ENCODE measurements around the gene ATP2A1.
A peak's percentile ranks its signal among the peaks of the same experiment; 100 is the strongest.
"Not testable (repeated sequence)": the region's sequence is repeated elsewhere in the genome, so short reads cannot be mapped to it uniquely, and the experiment has no call there.

ATP2A1 gene

DNA sequence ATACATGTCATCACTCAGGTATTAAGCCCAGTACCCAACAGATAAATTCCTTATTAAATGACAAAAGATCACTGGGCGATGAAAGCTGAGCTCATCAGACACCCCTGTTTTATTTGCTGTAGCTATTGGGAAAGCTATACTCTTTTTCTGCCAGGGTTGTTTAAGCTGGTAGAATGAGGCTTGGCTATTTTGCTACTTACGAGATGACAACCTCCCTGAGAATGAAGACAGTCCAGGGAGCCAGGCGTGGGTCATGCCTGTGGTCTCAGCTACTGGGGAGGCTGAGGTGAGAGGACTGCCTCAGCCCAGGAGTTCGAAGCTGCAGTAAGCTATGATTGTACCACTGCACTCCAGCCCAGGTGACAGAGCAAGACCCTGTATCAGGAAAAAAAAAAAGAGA lies 19.0 kb upstream of the ATP2A1 start:
- no peak for DNase-seq (ENCODE audit: low read depth)

- DNase-seq (ENCODE audit: low read depth): no peak
Observed at GRCh38 chr16:28863929-28864793, 14.1 kb upstream of the ATP2A1 start.

DNA sequence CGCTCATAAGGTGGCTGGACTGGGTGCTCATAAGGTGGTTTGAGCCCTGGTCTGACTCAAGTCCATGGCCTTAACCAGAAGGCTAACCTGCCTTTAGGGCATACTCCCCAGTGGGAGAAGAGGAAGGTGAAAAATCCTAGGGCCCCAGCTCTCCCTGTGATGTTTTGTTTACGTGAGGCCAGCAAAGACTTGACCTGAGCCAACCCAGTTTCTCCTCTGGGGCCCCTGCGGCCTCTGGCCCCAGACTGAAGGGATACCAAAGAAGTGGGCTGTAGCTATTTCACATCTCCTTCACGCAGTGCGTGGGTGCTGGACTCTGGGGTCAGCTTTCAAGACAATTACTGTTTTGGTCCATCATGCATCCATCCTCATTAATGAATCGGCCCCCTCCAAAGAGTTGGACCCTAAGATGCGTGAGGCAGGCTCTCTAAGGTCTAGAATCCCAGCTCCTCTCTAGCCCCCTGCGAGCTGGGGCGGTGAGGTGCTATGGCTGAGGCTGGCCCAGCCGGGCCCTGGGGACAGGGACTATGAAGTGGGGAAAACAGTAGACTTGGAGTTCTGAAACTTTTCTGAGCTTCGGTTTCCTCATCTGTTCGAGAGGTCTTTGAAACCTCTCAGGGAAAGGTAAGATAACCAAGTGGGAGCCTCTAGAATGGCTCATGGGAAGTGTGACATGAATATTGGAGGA lies 13.1 kb upstream of the ATP2A1 start:
- DNase-seq (ENCODE audit: low read depth): no peak

DNA sequence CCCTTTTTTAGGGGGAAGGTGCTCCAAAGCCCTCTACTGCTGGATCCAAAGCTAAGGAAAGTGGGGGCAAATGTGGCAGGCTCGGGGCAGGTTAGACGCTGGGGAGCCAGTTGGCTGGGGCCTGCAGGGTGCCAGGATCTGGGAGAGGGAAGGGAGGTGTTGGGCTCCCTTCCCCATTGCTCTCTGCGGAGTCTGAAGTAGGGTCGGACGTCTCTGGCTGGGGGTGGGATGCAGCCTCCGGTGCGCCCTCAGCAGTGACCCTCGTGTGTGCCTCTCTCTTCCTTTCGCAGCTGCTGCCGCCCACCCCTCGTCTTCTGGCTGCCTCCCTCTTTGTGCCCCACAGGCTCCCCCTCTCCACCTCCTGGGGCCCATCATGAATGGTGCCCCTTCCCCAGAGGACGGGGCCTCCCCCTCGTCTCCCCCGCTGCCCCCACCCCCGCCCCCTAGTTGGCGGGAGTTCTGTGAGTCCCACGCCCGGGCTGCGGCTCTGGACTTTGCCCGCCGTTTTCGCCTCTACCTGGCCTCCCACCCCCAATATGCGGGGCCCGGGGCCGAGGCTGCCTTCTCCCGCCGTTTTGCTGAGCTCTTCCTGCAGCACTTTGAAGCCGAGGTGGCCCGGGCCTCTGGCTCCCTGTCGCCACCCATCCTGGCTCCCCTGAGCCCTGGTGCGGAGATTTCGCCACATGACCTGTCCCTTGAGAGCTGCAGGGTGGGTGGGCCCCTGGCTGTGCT lies 12.4 kb upstream of the ATP2A1 start:
- no peak for DNase-seq (ENCODE audit: low read depth)

- DNase-seq (ENCODE audit: low read depth): no peak
Observed at GRCh38 chr16:28866454-28866804, 11.9 kb upstream of the ATP2A1 start.

- DNase-seq (ENCODE audit: low read depth): no peak
Observed at GRCh38 chr16:28867241-28867640, 11.0 kb upstream of the ATP2A1 start.

DNA sequence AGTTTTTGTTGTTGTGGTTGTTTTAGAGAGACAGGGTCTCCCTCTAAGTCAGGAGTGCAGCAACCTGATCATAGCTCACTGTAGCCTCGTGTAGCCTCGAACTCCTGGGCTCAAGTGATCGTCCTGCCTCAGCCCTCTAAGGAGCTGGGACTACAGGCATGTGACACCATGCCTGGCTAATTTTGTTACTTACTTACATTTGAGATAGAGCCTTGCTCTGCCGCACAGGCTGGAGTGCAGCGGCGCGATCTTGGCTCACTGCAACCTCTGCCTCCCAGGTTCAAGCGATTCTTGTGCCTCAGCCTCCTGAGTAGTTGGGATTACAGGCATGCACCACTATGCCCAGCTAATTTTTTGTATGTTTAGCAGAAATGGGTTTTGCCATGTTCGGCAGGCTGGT lies 10.6 kb upstream of the ATP2A1 start:
- DNase-seq (ENCODE audit: low read depth): not testable (repeated sequence)

GRCh38 chr16:28869201-28869600 lies 9.1 kb upstream of the ATP2A1 start:
- no peak for DNase-seq (ENCODE audit: low read depth)

DNA sequence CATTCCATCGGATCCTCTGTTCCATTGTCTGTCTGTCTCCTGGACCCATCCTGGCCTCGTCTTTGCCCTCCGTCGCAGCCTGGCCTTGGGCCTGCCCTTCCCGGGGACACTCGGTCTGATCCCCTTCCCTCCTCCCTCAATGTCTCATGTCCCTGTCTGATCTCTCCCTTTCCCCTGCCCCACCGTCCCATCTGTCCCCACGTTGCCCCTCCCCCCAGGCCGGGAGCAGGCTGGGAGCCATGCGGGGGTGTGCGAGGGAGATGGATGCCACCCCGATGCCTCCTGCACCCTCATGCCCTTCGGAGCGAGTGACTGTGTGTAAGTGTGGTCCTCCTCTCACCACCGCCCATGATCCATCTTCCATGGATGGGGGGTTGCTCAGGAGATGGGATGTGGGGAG lies 5.3 kb upstream of the ATP2A1 start:
- DNase-seq (ENCODE audit: low read depth): no peak

GRCh38 chr16:28873543-28874201 lies 4.6 kb upstream of the ATP2A1 start:
- DNase-seq (ENCODE audit: low read depth): no peak

GRCh38 chr16:28874406-28874805 lies 3.9 kb upstream of the ATP2A1 start:
- no peak for DNase-seq (ENCODE audit: low read depth)

DNA sequence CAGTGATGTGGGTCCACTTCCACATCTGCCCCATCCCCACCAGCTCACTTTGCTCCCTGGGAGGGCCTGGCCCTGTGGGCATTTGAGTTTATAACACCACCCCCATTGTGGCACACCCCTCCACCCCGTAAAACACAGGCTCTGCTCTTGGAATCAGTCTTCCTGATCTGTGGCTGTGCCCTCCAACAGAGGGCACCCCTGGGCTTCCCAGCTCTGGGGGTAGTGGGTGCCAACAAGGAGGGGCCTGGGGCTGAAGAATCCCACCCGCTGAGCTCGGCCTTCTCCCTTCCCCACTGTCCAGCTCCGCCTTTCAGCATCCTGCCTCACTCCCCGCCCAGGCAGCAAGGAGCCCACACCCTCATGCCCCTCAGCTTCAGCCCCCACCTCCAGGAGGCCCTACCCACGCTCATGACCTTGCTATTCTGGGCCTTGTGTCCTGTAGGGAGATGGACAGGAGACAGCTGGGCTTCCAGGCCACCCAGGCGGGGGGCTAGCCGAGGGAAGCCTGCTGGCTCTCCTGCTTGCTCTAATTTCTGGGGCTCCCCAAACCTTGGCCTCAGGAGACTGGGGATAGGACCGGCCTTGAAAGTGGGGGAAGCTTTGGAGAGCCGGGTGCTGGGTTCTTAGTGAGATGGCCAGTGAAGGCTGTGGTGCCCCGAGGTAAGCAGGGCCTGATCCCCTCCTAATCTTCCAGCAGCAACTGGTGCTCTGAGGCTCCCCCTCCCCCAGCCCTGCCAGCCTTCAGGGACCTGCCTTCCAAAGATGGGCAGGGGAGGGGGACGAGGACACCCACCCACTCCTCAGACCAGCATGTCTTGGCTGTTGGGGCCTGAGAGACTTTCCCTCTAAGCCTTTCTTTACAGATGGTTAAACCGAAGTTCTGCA lies 2.9 kb upstream of the ATP2A1 start:
- no peak for DNase-seq (ENCODE audit: low read depth)

- DNase-seq (ENCODE audit: low read depth): no peak
Observed at GRCh38 chr16:28876019-28876659, 2.1 kb upstream of the ATP2A1 start.

DNA sequence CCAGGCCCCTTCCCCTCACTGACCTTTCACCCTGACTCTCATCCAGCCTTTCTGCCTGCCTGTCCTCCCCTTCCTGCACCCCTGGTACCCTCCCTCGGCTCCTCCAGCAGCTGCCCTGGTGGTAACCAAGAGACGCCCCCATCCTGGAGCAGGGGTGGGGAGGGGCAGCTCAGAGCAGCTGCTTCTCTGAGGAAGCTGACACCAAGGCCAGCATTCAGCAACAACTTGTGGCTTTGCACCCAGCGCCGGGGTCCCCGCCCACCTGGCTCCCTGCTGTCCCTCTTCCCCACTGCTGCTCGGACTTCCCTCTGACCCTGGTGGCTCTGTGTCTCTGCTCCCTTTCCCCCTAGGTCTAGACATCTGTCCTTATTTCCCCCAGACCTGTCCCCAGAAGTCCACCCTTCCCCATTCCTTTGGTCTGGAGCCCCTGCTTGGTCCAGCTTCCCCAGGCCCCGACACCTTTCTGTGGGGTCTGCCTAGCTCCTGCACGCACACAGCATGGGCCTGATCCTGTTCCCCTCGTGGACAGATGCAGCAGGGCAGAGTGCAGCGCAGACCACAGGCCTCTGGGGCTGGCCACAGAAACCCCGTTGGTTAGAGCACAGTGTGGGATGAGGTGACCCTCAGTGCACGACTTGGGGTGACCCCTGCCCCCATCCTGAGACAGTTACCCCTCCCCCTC lies 1.2 kb upstream of the ATP2A1 start:
- no peak for DNase-seq (ENCODE audit: low read depth)

DNA sequence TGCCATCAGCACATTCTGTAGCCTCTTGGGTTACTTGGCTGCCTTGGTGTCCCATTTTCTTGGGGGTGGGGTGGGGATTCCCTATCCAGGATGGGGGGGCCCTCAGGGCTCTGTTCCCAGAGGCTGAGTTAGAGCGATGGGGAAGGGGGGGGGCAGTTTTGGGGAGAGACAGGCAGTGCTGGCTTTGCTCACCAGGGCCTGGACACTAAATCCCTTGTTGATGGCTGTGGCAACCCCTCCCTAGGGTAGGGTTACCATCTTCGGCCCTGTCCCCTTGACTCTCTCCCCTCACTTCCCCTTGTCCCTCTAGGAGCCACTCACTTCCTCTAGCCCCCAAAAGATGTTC lies 660 bp upstream of the ATP2A1 start:
- no peak for DNase-seq (ENCODE audit: low read depth)

DNA sequence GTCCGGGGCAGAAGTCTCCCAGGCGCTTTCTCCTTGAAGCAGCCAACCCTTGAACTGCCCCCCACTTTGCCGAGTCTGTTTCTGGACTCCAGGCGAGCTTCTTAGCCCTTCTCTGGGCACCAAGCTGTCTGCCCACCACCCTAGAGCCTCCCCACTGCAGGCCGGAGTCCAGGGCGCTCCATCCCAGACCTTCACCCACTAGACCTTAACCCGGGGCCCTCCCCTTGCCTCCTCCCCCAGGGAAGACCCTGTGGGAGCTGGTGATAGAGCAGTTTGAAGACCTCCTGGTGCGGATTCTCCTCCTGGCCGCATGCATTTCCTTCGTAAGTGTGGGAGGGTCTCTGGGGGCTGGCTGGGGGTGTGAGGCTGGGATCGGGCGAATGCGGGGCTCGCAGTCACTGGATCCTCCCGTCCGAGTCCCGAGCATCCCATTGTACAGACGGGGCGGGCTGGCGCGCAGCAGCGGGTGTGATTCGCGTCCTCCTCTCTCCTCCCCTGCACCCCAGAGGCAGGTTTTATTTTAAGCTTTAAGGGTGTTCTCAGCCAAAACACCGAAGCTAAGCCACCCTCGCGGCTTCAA lies 1.1 kb downstream of the ATP2A1 start:
- no peak for DNase-seq (ENCODE audit: low read depth)

DNA sequence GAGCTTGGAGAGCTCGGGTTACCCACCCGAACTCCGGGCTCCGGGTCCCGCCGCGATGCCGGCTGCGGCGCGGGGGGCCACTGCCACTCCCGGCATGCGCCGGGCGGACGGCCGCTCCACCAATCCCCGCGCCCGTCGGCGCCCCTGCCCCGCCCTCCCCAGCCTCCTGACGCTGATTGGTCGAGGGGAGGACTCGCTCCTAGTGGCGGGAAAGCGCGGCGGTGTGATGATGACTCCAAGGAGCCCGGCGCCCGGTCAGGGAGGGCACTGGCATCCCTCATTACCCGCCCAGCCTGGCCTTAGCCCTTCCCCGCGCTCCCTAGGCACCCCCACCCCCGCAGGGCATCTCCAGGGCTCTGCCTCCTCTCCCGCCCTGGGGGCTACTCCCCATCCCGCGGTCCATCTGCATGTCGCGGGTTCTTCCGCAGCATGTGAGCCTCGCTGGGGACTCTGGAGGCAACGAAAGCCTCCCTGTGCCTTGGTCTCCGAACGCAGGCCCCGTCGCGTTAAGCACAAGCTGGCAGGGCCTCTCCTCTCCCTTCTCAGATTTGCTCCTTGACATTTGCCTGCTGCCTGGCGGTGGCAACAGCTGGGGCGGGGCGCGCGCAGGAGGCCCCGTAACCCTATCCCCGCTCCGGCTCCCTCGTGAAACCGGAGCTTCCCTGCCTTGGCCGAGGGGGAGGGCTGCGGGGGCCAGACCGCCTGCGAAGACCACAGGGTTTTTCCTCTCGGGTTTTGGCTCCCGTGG lies 1.7 kb downstream of the ATP2A1 start:
- peak; percentile 26 for DNase-seq (ENCODE audit: low read depth)

DNA sequence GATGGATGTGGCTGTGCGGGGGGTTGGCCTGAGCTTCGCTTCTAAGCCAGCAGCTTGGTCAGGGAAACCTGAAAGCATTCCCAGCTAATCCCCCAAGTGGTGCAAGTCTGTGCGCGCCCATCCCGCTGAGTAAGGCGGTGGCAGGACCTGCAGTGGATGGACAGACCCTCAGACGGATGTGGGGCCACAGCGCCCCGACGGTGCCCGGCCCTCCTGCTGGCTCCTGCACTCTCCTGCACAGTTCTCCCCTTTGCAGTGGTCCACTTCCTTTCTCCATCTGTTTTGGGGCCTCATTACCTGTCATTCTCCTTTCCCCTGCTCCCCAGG lies 2.3 kb downstream of the ATP2A1 start:
- DNase-seq (ENCODE audit: low read depth): no peak

GRCh38 chr16:28880955-28881354 lies 2.7 kb downstream of the ATP2A1 start:
- DNase-seq (ENCODE audit: low read depth): no peak

All from non-pigmented ciliary epithelial cell (primary cell).